ENCODE results near the gene SERP1.

The SERP1 gene

DNA sequence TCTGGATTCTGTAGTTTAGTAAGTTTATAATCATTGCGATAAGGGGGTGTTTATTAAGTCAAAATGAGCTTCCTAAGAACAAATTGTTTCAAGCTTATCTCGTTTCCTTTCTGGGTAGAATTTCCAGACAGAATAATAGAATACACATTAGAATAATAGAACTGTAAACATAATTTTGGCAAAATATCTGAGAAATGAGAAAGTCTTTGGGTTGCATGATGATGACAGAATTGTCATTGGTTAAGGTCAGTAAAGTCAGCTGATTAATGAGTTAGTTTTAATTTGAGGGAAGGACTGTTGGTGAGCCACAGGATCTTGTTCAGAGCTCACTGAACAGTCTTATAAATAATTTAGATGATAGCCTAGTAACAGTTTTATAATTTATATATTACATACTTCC, 10.5 kb upstream of the SERP1 start:
- H3K4me1 ChIP-seq = no peaks in the 10 kb centered on the region
- H3K4me3 ChIP-seq (ENCODE audit: low read depth, low read length) = no peak overlapping the region
- H3K9me3 ChIP-seq = no peaks in the 10 kb centered on the region
- H3K27me3 ChIP-seq = no peaks in the 10 kb centered on the region
- TF ChIP-seq, protein P1, sequence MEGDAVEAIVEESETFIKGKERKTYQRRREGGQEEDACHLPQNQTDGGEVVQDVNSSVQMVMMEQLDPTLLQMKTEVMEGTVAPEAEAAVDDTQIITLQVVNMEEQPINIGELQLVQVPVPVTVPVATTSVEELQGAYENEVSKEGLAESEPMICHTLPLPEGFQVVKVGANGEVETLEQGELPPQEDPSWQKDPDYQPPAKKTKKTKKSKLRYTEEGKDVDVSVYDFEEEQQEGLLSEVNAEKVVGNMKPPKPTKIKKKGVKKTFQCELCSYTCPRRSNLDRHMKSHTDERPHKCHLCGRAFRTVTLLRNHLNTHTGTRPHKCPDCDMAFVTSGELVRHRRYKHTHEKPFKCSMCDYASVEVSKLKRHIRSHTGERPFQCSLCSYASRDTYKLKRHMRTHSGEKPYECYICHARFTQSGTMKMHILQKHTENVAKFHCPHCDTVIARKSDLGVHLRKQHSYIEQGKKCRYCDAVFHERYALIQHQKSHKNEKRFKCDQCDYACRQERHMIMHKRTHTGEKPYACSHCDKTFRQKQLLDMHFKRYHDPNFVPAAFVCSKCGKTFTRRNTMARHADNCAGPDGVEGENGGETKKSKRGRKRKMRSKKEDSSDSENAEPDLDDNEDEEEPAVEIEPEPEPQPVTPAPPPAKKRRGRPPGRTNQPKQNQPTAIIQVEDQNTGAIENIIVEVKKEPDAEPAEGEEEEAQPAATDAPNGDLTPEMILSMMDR (IDR thresholded peaks at IDR 0.05; ENCODE audit: low read depth, low read length) = no peak
- no peak for DNase-seq
- H3K36me3 ChIP-seq = peaks cover 60% of the 10 kb centered on the region

DNA sequence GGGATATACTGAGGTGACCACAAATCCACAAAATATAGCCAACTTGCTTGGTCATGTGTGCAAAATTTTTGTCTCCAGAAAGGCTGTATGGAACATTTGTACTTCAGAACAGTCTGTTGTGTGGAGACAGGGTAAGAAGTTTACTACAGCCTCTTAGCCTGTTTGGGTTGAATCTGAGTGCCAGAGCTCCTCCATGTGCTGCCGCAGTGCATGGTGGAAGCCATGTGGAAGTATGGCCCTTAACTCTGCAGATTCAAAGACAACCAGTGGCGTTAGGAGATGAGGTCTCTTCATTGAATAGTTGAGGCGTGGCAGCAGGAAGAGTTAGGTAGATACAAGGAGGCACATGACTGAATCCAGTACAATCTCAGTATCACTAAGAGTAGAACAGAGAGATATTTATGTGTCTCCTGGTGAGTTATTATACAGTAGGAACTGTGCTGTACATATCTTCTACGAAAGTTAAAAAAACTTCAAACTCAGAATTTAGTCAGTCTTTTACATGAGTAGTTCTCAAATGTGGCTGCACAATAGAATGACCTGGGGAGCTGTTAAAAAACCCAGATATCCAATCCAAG, 9.7 kb upstream of the SERP1 start:
- no peak for DNase-seq
- H3K9me3 ChIP-seq = no peaks in the 10 kb centered on the region
- no peaks in the 10 kb centered on the region for H3K27me3 ChIP-seq
- TF ChIP-seq, protein P1 (IDR thresholded peaks at IDR 0.05; ENCODE audit: low read depth, low read length) = no peak
- H3K36me3 ChIP-seq = peaks cover 53% of the 10 kb centered on the region
- H3K4me1 ChIP-seq = no peaks in the 10 kb centered on the region
- no peak overlapping the region for H3K4me3 ChIP-seq (ENCODE audit: low read depth, low read length)

DNA sequence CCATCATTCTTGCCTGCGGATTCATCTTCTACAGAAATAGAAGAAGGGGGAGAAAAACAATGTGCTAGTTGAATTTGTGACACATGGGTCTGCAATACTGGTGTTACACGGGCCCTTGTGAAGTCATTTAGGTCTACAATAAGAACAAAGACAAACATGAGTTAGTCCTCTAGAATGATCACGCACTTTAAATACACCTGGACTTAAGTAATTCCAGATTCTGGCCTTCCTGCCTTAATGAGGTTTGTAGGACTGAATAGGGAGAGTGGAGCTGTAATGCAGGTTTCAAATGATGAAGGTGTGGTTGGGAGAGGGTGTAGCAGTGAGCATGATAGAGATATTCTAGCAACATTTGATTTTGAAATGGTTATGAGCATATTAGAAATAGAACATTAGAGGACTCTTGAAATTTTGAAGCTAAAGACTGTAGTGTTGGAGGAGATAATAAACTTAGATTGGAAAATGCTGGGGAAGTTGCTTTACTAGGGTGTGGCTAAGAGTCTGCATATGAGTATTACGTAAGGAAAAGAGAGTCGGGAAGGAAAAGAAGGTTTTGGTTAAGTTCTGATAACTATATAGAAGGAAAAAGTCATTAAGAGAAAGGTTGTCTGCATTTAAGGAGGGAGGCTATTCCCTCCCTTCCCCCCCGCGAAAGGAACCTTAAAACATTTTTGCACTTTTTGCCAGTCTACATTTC, 897 bp upstream of the SERP1 start:
- Histone ChIP-seq H3K4me3 (ENCODE audit: low read depth, low read length) (peak overlapping the region; percentile 77), H3K9me3 (no peaks in the 10 kb centered on the region), H3K4me1 (no peaks in the 10 kb centered on the region; the same call in 1 of the 2 replicates), H3K27me3 (no peaks in the 10 kb centered on the region), H3K36me3 (peaks cover 20% of the 10 kb centered on the region)
- no peak for DNase-seq
- TF ChIP-seq, protein P1 (IDR thresholded peaks at IDR 0.05; ENCODE audit: low read depth, low read length) = no peak

DNA sequence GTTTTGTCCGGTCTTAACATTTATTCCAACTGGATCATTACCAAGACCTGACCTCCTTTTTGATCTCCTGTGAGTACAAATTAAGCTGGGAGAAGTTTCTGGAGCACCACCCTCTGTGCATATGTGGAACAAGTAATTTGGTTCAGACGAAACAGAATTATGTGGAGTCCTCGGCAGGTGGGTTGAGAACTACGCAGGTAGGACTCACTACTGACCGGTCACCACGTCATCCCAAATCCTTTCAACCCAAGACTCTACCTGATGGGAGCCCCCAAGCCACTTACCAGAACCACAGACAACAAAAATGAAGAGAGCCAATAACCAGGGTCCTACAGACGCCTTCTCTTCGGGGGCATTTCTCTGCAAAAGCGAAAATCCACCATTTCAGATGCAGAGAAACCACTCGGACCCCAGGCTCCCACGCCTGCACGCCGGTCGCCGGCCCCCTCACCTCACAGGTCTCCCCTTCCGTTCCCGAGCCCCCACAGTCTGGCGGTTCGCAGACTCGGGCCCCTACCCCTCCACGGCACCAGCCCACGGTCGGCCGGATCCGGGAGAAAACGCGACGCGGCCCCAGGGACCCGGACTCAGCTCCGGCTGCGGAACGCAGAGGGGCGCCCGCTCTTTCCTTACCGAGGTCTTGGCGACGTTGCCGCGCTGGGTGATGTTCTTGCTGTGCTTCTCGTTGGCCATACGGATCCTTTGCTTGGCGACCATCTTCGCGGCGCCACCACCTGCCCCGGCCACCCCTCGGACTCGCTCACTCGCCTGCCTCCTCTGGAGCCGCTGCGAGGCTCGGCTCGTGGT, 674 bp downstream of the SERP1 start:
- TF ChIP-seq, protein P1 (IDR thresholded peaks at IDR 0.05; ENCODE audit: low read depth, low read length) = no peak
- no peaks in the 10 kb centered on the region; the same call in 1 of the 2 replicates for H3K4me1 ChIP-seq
- H3K9me3 ChIP-seq = no peaks in the 10 kb centered on the region
- no peak for DNase-seq
- H3K27me3 ChIP-seq = no peaks in the 10 kb centered on the region
- H3K36me3 ChIP-seq = peaks cover 16% of the 10 kb centered on the region
- peak overlapping the region; percentile 77 for H3K4me3 ChIP-seq (ENCODE audit: low read depth, low read length)

DNA sequence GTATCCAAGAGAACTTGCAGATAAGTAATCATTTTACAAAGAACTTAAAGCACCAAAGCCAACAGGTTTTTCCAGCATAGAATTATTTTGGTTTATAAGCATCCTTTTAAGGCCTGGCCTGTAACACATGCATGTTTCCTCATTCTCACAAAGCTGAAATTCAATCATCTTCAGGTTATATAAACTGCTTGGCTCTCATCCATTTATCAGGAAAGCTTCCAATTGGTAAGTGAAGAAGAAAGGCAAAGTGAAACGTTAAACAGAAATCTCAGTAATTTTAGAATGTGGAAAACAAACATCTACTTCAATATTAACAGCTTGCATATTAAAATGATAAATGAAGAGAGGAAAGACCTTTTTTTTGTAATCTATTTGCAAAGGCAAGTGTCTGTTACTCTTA, 1.6 kb downstream of the SERP1 start:
- Histone ChIP-seq H3K27me3 (no peaks in the 10 kb centered on the region), H3K36me3 (peaks cover 16% of the 10 kb centered on the region), H3K4me3 (ENCODE audit: low read depth, low read length) (peak overlapping the region; percentile 77), H3K9me3 (no peaks in the 10 kb centered on the region), H3K4me1 (no peaks in the 10 kb centered on the region; the same call in 1 of the 2 replicates)
- TF ChIP-seq, protein P1 (IDR thresholded peaks at IDR 0.05; ENCODE audit: low read depth, low read length) = no peak
- DNase-seq = no peak

All from BE2C (cell line).